HG02943 (cell line): ENCODE measurements around the gene TCAF2.
"Not testable (repeated sequence)": the region's sequence is repeated elsewhere in the genome, so short reads cannot be mapped to it uniquely, and the experiment has no call there.

Experiments
- ATAC-seq: cut with Tn5 transposase; IDR thresholded peaks from one replicate; pipeline ENCODE4 v1.9.1; 2021; ENCODE audit warnings: mild to moderate bottlenecking, low read depth, moderate library complexity; ENCODE audit not compliant: unreplicated experiment

The TCAF2 gene

DNA sequence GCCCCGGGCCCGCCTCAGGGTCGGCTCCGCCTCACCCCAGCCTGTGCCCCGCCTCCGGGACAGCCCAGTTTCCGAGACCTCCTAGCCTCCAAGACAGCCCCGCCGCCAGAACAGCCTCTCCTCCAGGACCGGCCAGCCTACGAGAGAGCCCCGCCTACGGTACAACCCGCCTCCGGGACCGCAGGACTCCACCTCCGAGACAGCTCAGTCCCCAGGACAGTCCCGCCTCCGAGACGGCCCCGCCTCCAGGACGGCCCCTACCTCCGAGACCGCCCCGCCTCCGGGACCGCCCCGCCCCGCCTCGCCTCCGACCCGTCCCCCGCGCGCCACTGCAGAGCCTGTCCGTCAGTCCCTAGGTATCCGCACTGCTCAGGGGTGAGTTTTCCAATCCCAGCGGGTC lies at the start of gene TCAF2:
Gene TCAF2, plus strand, starts transcription at position 329 of the 400 bp plus-strand sequence.
- ATAC-seq = peak; percentile 93

DNA sequence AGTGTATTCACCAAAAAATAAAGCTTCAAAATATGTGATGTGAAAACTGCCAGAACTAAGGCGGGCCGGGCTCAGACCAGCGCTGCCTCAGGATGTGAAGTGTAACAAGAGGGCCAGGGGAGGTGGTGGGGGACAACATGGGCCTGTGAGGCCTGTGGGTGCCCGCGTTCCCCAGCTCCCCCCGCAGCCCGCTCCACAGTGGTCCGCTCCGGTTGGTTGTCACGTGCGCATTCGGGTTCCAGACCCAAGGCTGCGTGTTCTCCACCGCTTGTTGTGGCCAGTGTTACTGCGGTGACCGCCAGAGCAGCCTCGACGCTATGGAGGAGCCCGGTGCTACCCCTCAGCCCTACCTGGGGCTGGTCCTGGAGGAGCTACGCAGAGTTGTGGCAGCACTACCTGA lies 49.3 kb upstream of the TCAF2 start, which contains the start of gene CTAGE15:
Gene CTAGE15, plus strand, starts transcription at position 301 of the 400 bp plus-strand sequence. Its CDS starts 17 bp downstream, at position 318.
- not testable (repeated sequence) for ATAC-seq

DNA sequence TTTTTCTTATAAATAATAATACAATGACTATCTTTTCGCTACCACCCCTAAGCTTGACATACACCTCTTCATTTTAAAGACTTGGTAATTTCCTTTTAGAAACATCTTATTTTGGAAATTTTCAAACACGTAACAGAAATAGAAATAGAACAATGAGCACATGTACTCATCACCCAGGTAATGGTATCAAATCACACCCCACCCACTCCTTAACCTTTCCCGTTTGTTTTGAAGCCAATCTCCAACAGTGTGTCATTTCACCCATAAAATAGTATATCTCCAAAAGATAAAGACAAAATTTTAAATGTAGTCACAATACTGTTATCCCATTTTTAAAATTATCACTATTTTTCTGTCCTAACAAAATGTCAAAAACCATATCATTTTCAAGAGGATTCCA lies 32.6 kb upstream of the TCAF2 start:
- not testable (repeated sequence) for ATAC-seq

DNA sequence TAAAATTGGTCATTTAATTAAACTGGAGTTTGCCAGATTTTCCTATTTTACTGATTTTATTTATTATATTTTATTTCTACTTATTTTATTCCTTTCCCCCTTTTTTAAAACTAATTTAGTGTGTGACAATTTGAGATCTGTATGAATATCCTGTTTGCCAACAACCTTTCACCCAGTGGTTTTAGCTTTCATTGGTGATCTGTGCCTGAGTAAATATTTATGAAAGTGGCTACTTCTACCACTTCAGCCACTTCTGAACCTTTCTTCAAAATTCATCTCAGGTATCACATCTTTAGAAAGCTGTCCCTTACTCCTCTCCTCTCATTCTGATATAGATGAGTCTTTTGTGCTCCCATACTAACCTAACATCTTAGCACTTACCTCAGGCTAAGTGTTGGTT lies 30.9 kb upstream of the TCAF2 start:
- not testable (repeated sequence) for ATAC-seq

DNA sequence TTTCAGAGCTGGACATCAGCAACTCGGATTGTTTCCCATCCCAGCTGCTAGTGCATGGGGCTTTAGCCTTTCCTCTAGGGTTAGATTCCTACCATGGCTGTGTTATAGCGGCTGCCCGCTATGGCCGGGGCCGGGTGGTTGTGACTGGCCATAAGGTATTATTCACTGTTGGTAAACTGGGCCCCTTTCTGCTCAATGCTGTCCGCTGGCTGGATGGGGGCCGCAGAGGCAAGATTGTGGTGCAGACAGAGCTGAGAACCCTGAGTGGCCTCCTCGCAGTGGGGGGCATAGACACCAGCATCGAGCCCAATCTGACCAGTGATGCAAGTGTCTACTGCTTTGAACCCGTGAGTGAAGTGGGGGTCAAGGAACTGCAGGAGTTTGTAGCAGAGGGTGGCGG lies 22.7 kb upstream of the TCAF2 start:
- not testable (repeated sequence) for ATAC-seq

DNA sequence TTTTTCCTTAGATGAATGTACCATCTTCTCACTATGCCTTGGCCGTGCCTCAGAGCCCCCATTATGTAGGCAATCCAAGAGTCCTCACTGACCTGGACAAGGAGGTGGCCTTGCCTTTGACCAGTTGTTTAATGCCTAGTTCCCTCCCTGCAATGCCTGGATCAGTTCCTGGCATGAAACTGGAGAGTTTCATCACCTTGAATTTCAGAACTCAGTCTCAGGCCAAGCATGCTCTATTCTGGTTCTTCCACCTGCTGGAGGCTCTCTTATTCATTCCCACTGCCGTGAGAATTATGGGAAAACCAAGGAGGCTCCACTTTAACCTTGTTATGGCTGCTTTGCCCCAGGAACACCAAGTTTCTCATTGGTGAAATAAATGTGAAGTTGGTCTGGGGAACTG lies 17.2 kb upstream of the TCAF2 start:
- not testable (repeated sequence) for ATAC-seq

DNA sequence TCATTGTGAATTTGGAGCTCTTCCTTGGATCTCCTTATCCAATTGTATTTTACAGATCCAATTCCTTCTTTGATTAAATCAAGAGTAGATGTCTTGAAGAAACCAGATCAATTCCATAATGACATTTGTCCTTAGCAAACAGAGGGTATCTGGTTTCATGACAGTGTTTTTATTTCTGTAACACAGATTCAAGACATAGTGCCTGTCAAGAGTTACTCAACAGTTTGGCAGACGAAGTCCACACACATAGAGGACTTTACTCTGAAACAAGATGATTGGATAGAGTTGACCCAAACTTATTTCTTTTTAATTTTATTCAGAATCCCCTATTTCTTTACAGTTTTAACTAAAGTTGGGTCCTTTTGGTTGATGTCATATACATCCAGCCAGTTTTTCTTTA lies 14.7 kb upstream of the TCAF2 start:
- ATAC-seq = not testable (repeated sequence)

DNA sequence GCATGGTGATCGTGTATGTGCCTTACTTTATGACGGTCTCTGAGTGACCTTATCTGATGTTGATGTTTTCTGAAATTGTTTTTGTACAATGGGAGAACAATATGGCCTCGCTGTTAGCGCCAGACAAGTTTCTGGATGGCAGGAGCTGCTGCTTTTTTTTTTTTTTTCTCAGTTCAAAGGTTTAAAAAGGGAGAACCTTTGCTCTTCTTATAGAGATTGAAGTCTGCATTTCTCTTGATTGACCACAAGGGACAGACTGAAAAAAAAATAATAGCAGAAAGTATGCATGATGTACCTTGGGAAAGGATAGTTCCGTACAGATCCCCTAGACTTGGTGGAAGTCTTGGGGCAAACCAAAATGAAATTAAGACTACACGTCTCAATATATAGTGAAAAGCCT lies 5.2 kb upstream of the TCAF2 start:
- ATAC-seq = not testable (repeated sequence)

DNA sequence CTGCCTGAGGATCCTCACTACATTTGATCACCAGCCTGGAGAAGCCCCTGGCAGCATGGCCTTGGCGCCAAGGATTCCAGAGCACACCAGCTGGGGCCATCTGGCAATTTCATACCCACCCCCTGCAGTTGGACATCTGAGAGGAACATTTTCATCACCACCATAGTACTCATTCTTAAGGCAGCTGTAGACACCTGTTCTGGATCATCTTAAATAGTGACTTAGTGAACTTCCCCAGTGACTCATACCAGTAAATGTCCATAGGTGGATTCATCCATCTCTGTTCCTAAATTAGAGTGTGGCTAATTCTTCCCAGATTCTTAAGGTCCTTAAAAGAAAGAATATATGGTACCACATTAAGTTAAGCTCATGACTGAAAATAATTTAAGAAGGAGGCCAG lies 3.6 kb upstream of the TCAF2 start:
- ATAC-seq = not testable (repeated sequence)

DNA sequence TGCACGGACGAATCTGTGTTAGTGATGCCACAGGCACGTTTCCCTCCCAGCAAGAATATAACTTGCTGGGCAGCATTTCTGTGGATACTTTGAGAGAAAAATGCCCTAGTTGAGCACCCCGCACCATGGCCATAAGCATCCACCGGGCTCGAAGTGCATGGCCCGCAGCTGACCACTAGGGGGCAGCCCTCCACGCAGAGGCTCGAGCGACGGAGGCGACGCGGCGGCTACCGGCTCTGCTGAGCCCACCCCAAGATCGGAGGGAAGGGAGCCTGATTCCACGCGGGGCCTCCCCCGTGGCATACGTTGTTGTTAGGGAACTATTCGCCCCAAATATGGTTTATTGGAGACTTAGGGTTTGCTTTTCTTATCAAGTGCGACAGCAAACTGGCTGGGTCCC lies 716 bp upstream of the TCAF2 start:
- ATAC-seq = peak; percentile 17

DNA sequence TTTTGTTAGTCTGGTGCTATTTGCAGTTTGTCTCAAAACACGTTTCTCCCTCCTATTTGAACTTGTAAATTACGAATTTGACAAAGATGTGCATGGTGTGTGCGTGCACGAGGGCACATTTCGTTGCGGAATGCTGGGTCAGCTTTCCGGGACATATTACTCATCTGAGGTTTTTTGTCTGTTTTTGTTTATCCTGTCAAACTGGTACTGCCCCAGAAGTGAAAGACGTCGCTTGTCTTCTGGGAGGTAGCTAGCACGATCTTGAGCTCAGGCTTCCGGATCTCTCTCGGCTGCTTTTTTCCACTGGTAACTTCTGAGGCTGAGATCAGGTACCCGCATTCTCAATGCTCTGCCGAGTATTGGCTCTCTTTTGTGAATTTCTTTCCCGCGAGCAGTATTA lies 401 bp downstream of the TCAF2 start:
- ATAC-seq = peak; percentile 45

DNA sequence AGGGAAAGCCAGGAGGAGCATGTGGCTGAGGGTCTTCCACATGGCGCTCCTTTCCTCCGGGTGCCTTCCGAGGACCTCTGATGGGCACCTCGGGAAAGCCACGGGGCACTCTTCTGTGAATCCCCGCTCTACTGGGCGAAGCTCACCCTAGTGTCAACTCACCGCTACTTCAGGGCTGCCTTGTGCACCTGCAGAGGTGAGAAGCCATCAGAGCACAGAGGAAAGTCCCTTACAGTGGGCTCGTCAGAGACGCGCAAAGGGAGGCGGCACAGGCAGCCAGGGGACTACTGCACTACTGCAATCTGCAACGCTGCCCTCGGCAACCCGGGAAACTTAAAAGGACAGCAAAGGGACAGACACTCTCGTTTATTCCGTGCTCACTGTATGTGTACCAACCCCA lies 1.4 kb downstream of the TCAF2 start:
- peak; percentile 25 for ATAC-seq

DNA sequence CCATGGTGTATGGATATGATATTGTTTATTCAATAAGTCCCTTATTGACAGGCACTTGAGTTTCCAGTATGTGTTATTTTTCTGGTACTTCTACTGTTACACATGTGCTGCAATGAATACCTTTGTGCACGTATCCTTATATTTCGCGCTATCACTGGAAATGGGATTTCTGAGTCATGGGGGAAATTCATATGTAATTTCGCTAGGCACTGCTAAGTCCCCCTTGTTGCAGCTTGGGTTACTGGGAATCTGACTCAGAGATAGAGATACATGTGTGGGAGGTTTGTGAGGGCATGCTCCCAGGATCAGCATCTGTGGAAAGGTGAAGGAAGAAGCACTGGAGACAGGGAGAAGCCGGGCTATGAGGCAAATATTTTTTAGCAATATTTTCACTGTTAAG lies 9.9 kb downstream of the TCAF2 start:
- not testable (repeated sequence) for ATAC-seq

DNA sequence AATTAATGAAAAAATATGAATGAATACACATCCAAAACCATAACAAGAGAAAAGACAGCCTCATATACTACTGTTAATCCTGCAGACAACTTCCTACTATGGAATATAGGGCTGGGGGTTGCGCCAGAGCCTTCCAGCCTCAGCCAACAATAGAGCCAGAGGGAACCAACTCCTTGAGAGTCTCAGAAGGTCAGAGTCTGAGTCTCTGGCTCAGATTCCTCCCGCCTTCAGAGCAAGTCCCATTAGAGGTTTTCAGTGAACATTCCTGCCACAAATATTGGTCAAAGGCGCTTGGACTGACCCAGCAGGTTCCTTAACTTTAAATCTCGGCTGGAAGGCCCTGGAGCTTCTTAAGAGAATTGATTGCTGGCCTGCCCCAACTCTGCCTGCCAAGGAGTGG lies 11.7 kb downstream of the TCAF2 start:
- not testable (repeated sequence) for ATAC-seq

DNA sequence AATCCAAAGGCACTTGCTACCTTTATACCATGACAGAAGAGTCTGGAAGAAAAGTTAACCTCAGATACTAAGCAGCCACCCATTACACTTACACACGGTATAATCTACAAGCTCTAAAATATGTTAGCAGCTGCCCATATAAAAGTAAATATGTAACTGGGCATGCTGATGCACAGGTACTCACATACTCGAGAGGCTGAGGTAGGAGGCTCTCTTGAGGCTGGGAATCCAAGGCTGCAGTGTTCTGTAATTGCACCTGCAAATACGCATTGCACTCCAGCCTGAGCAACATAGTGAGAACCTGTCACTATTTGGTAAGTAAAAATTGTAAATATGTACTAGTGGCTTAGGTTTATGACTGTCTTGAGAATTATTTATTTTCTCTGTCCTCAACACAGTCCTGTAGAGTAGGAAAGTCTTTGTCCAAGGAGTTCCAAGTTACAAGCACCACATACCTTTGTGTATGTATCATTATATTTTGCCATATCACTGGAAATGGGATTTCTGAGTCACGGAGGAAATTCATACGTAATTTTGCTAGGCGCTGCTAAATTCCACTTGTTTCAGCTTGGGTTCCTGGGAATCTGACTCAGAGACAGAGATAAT lies 12.3 kb downstream of the TCAF2 start:
- not testable (repeated sequence) for ATAC-seq

DNA sequence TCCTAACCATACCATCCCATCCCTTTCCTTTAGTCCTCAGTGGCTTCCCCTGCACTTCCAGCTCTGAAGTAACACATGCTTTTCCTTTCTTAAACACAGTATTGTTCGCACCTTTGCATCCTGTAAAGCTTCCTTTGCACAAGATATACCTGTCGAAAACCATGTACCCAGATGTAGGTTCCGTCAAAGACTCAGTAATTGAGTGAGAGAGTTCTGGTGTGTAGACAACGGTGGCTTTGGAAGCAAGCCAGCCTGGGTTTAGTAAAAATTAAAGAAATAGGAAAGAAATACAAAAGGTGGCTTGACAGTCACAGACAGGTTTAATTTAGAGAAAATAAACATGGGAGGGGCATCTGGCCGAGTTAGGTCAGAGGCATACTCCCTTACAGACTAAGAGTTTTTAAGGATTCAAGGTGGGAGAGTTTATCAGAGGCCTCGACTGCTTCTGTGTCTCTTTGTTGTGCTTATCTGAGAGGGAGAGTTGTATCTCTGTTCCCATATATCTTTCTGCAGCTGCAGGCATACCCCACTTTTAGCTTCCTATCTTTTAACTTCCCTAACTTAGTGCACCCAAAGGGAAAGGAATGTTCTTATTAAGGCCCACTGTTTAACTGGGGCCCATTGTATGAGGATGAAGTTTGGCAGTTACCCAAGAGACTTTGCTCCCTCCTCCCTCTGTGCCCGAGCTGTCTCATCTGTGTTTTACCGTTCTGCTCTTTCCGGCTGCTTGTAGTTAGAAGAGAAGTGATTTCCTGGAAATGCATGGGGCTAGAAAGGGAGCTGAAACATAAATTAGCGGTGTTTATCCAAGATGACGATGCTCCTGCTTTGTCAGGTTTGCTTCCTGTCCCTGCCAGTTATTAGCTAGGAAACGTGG lies 14.8 kb downstream of the TCAF2 start:
- ATAC-seq = not testable (repeated sequence)

DNA sequence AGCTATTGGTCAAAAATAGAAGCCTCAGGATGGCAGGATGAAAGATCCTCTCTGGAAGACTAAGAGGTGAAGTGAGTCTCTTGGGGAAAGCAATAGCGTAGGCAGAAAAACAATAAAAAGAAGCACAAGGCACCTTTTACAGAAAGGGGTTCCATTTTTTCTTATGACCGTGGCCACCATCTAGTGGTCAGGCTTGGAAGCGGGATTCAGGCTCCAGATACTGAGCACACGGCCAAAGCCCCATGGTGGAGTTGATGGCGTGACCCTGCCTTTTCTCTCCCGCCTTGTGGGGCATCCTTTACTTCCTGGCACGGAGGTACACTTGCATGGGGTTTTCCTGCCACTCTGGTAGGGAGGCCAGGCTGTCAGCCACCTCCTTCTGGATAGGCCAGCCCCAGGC lies 18.6 kb downstream of the TCAF2 start:
- ATAC-seq = peak; percentile 85

DNA sequence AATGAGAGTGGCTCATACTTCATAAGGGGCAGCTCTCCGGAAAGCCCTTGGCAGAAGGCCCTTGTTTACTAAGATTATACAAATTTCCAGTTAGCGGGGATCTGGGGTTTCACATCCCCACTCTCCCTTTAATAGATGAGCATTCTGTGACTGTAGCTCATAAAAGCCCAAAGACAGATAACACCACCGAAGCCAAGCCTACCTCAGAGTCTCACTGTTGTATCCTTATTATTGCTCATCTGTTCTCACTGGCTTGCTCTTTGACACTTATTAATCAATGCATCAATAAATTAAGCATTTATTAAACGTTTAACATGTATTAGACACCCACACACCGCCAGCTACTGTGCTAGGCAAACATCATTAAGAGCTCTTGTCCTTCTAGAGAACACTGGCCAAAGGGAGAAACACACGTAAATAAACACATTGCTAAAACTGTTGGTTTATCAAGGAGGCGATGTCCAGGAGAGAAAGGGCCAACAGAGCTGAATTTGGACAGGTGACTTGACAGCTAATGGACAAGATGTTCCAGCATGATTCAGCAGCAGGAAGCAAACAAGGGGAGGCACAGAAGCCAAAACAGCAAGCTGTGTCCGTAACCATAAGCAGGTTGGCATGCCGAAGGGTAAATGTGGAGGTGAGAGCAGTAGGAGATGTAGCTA lies 19.9 kb downstream of the TCAF2 start:
- ATAC-seq = not testable (repeated sequence)

DNA sequence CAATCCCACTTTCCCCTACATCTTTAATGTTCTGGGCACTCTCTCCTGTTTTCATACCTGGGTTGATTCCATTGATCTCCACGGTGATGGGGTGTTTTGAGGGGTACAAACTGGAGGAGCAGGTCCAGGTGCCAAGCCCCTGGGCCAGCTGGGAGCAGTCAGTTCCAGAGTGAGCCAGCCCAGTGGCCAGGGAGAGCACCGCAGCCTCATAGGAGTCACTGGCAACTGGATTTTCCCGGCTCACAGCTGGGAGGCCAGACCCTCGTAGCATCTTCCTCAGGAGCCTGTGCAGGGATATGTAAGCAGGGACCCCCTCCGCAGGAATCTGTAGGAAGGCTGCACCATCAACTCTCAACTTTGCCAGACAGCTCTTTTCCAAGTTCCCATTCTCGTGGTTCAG lies 25.8 kb downstream of the TCAF2 start:
- ATAC-seq = not testable (repeated sequence)

DNA sequence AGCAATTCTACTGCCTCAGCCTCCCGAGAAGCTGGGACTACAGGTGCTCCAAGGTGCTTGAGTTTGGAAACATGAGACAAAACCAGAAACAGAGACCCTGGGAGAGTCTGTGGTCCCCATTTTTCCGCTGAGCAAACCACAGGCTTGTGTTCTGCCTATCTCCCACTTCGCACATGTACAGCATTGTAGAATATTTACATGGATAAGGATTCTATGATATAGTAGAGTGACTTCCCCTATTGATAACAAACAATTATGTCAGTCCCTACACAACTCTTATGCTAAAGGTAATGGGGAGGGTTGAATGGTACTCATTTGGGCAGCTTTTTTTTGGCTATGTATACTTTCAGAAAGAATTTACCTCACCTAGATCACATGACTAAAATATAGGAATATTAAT lies 29.1 kb downstream of the TCAF2 start:
- ATAC-seq = not testable (repeated sequence)

DNA sequence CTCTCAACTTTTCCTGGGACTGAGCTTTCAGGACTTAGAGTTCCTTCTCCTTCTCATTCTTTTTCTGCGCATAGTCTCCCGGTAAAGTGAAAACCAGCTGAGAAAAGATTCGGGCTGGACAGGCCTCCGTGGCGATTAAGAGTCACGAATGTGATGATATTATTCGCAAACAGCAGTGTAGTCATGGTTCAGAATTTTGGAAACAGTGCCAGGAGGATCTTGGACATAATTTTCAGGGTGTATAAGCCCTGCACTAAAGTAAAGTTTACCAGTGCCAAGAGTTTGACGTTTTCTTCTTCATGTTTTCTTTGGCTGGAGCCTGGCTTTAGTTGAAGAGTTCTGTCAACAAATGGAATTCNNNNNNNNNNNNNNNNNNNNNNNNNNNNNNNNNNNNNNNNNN lies 29.7 kb downstream of the TCAF2 start:
- not testable (repeated sequence) for ATAC-seq
